Panc1 (cell line): ENCODE measurements around the gene TNPO1. TPM values are rescaled to one million over a fixed set of nuclear protein-coding genes. Genes with fewer than 3 reads are reported as not detected.

Experiments used
- ATAC-seq: fragments of 200-7000 bp; cut with Tn5 transposase; 2 replicates; pipeline ENCODE4 v1.9.1; 2020; ENCODE audit warnings: mild to moderate bottlenecking, moderate library complexity
- BruUV-seq: library from RNA; stranded (reverse); fragments of 400-500 nt; replicated peaks from 2 replicates; lab custom pipeline; 2021; lab: Mats Ljungman, UMichigan
- CTCF ChIA-PET: fragments of 300-600 bp; sonication (Branson Sonifier 250); formaldehyde crosslinking; loops from one replicate; lab custom pipeline; 2022; ENCODE audit warnings: antibody characterized with exemption; lab: Charles Lee
- POLR2A ChIA-PET: fragments of 300-600 bp; sonication (Branson Sonifier 250); formaldehyde crosslinking; loops from one replicate; lab custom pipeline; 2022; ENCODE audit warnings: antibody characterized with exemption; lab: Charles Lee
- DNase-seq: peaks from one replicate; pipeline ENCODE4 v3.0.0-alpha.2; 2010; ENCODE audit warnings: low read depth, low spot score
- H3K27ac ChIP-seq: 2 replicates; pipeline ENCODE4 v1.5.1; 2011; ENCODE audit warnings: mild to moderate bottlenecking, low read length, inconsistent platforms
- H3K27me3 ChIP-seq: fragments of 200-500 bp; sonication (Bioruptor generic); 2 replicates; pipeline ENCODE4 v1.6.0; 2014; ENCODE audit warnings: low read length, inconsistent platforms; ENCODE audit not compliant: control insufficient read depth, insufficient read depth
- H3K36me3 ChIP-seq: fragments of 200-500 bp; sonication (Bioruptor generic); 2 replicates; pipeline ENCODE4 v1.5.1; 2014; ENCODE audit warnings: inconsistent platforms, mild to moderate bottlenecking, low read length, moderate library complexity; ENCODE audit not compliant: control insufficient read depth, insufficient read depth
- H3K4me1 ChIP-seq: 2 replicates; pipeline ENCODE4 v1.5.1; 2011; ENCODE audit warnings: inconsistent platforms, mild to moderate bottlenecking, low read length, moderate library complexity; ENCODE audit not compliant: control insufficient read depth, insufficient read depth
- H3K4me3 ChIP-seq, 2 experiments: 2 replicates each; pipeline ENCODE4 v1.5.1; 2011 to 2012; ENCODE audit warnings: low read depth in 2 of 2, low read length in 2 of 2, mild to moderate bottlenecking in 2 of 2, inconsistent platforms in 1 of 2, moderate library complexity in 1 of 2
- H3K9me3 ChIP-seq: fragments of 200-500 bp; sonication (Bioruptor generic); 2 replicates; pipeline ENCODE4 v1.5.1; 2014; ENCODE audit warnings: low read depth, mild to moderate bottlenecking, inconsistent platforms, low read length, moderate library complexity; ENCODE audit not compliant: control insufficient read depth, insufficient read depth
- POLR2AphosphoS5 ChIP-seq: IDR thresholded peaks from 2 replicates; pipeline ENCODE4 v1.6.1; 2012; ENCODE audit warnings: mild to moderate bottlenecking, low read depth, low read length, moderate library complexity
- SIN3A ChIP-seq: IDR thresholded peaks from 2 replicates; pipeline ENCODE4 v1.6.1; 2012; ENCODE audit warnings: low read depth, mild to moderate bottlenecking, low read length, moderate library complexity, borderline replicate concordance; ENCODE audit not compliant: insufficient read depth
- TCF7L2 ChIP-seq: IDR thresholded peaks from 2 replicates; pipeline ENCODE4 v1.6.1; 2011; ENCODE audit warnings: mild to moderate bottlenecking, low read depth, low read length, inconsistent platforms
- in situ Hi-C: cut with HindIII; loops from 2 replicates; pipeline ENCODE4 v1.10.0; 2016; ENCODE audit warnings: low sequenced_read_pairs, low pct_unique_long_range_greater_than_20kb
- intact Hi-C: fragments of 100-400 bp; cut with micrococcal nuclease; formaldehyde crosslinking; loops from one replicate; pipeline ENCODE4 v1.10.0; 2022; ENCODE audit not compliant: unreplicated experiment
- total RNA-seq: library from RNA; stranded (reverse); gene quantifications from one replicate; pipeline ENCODE4 v1.2.1, GENCODE V29; 2021; ENCODE audit not compliant: unreplicated experiment
- TF ChIP-seq, protein P1 (sequence below), 2 experiments: IDR thresholded peaks; 2 replicates each; pipeline ENCODE4 v1.6.1; 2011 to 2012; ENCODE audit warnings: low read depth in 2 of 2, control low read depth in 1 of 2, low read length in 1 of 2, mild to moderate bottlenecking in 1 of 2, moderate library complexity in 1 of 2; ENCODE audit not compliant: insufficient read depth in 1 of 2
- TF ChIP-seq, protein P2 (sequence below): fragments of 450-650 bp; IDR thresholded peaks from 2 replicates; pipeline ENCODE4 v1.5.1; 2017; ENCODE audit warnings: mild to moderate bottlenecking

The TNPO1 gene
- total RNA-seq, 1 experiment from 2014 or later = 169 TPM

DNA sequence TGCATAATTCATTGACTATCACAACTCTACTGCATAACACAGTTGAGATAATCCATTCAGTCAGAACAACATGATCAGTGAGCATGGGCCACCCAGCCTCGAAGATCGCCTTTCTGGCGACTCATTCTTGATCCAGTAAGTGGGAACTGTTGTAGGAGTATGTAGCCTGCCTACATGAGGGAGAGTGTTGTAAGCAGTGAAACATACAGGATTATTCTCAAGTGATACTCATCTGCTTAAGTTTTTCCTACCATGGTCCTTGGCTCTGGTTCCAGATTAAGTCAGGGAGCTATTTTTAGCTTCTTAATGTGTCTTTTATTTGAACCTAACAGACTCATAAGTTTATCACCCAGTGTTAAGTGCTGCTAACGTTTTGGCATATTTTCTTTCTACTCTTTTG lies 44.0 kb downstream of the TNPO1 start:
- H3K27ac ChIP-seq = no peak overlapping the region
- POLR2A ChIA-PET = no interaction called here
- no peak for ATAC-seq
- H3K4me1 ChIP-seq = no peaks in the 10 kb centered on the region
- H3K27me3 ChIP-seq = no peaks in the 10 kb centered on the region
- no peaks in the 10 kb centered on the region for H3K9me3 ChIP-seq
- TF ChIP-seq SIN3A (no peak), TCF7L2 (no peak), POLR2AphosphoS5 (no peak)
- TF ChIP-seq, protein P1, sequence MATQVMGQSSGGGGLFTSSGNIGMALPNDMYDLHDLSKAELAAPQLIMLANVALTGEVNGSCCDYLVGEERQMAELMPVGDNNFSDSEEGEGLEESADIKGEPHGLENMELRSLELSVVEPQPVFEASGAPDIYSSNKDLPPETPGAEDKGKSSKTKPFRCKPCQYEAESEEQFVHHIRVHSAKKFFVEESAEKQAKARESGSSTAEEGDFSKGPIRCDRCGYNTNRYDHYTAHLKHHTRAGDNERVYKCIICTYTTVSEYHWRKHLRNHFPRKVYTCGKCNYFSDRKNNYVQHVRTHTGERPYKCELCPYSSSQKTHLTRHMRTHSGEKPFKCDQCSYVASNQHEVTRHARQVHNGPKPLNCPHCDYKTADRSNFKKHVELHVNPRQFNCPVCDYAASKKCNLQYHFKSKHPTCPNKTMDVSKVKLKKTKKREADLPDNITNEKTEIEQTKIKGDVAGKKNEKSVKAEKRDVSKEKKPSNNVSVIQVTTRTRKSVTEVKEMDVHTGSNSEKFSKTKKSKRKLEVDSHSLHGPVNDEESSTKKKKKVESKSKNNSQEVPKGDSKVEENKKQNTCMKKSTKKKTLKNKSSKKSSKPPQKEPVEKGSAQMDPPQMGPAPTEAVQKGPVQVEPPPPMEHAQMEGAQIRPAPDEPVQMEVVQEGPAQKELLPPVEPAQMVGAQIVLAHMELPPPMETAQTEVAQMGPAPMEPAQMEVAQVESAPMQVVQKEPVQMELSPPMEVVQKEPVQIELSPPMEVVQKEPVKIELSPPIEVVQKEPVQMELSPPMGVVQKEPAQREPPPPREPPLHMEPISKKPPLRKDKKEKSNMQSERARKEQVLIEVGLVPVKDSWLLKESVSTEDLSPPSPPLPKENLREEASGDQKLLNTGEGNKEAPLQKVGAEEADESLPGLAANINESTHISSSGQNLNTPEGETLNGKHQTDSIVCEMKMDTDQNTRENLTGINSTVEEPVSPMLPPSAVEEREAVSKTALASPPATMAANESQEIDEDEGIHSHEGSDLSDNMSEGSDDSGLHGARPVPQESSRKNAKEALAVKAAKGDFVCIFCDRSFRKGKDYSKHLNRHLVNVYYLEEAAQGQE (IDR thresholded peaks at IDR 0.05; ENCODE audit: insufficient read depth in 1 of 2, low read depth in 2 of 2, low read length in 1 of 2) = no peak
- TF ChIP-seq, protein P2, sequence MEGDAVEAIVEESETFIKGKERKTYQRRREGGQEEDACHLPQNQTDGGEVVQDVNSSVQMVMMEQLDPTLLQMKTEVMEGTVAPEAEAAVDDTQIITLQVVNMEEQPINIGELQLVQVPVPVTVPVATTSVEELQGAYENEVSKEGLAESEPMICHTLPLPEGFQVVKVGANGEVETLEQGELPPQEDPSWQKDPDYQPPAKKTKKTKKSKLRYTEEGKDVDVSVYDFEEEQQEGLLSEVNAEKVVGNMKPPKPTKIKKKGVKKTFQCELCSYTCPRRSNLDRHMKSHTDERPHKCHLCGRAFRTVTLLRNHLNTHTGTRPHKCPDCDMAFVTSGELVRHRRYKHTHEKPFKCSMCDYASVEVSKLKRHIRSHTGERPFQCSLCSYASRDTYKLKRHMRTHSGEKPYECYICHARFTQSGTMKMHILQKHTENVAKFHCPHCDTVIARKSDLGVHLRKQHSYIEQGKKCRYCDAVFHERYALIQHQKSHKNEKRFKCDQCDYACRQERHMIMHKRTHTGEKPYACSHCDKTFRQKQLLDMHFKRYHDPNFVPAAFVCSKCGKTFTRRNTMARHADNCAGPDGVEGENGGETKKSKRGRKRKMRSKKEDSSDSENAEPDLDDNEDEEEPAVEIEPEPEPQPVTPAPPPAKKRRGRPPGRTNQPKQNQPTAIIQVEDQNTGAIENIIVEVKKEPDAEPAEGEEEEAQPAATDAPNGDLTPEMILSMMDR = no peak
- peaks cover 58% of the 10 kb centered on the region for H3K36me3 ChIP-seq
- H3K4me3 ChIP-seq = no peak overlapping the region
- intact Hi-C loops = no loop called here
- no TSS peak for BruUV-seq
- in situ Hi-C loops = no loop called here
- CTCF ChIA-PET = no interaction called here
- no peak for DNase-seq

DNA sequence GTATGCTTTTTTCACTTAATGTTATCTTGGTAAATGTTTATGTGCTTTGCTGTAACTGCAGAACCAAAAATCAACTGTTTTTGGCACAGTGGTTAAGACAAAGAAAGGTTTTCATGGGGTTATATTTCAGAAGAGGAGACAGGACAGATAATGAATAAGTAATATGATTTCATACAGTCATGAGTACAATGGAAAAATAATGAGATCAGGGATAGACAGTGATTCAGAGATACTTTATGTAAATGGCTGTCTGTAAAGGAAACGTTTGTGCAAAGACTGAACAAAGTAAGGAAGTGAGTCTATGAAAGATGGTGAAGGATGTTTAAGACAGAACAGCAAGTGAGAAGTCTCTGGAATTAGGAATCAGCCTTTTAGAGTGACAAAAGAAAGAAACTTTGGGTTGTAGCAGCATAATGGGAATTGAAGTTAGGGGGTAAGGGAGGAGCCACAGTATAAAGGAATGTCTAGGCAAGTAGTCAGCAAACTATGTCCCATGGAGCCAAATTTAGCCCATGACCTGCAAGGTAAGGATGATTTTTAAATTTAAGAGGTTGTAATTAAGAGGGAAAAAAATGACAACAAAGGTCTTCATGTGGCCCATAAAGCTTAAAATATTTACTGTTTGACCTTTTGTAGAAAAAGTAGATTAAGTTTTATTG lies 55.0 kb downstream of the TNPO1 start:
- TF ChIP-seq POLR2AphosphoS5 (no peak), TCF7L2 (no peak), SIN3A (no peak)
- TF ChIP-seq, protein P1 (IDR thresholded peaks at IDR 0.05; ENCODE audit: insufficient read depth in 1 of 2, low read depth in 2 of 2, low read length in 1 of 2) = no peak
- TF ChIP-seq, protein P2 = no peak
- Histone ChIP-seq H3K4me1 (no peaks in the 10 kb centered on the region; the same call in 1 of the 2 replicates), H3K27ac (no peak overlapping the region), H3K36me3 (peaks cover 70% of the 10 kb centered on the region), H3K4me3 (no peak overlapping the region), H3K9me3 (no peaks in the 10 kb centered on the region), H3K27me3 (no peaks in the 10 kb centered on the region)
- TSS peak; percentile 3 for BruUV-seq
- POLR2A ChIA-PET = interaction anchor here (0.5 kb wide), 1 partner anchor 30 kb away, joined by 4 read pairs; no protein-coding TSS in a partner anchor
- in situ Hi-C loops (no loop called here), intact Hi-C loops (no loop called here)
- ATAC-seq (no peak), DNase-seq (no peak)
- CTCF ChIA-PET = no interaction called here
